H1 (cell line): ENCODE results near the gene VENTX. TPM values are rescaled to one million over a fixed set of nuclear protein-coding genes. Genes with fewer than 3 reads are reported as not detected.

ENCODE experiments used
- RFX5 ChIP-seq: IDR thresholded peaks from 2 replicates; pipeline ENCODE4 v1.6.1; 2011; ENCODE audit warnings: low read depth, low read length, improper control_type of control experiment, borderline replicate concordance
- polyA plus RNA-seq, 7 experiments: library from polyadenylated mRNA; depleted of rRNA in 3 of 7; stranded (reverse) in 5 of 7; unstranded in 2 of 7; fragments of >200 nt in 5 of 7; fragments of 200-250 nt in 2 of 7; gene quantifications; 1 replicate in 5 of 7; 2 replicates in 1 of 7; 4 replicates in 1 of 7; pipeline versions ENCODE4 v1.2.1 to v1.2.3, GENCODE V29; 2011 to 2013; ENCODE audit warnings: missing spikeins in 2 of 7, mixed read lengths in 2 of 7
- total RNA-seq: library from RNA; stranded (reverse); fragmentation: NEBNext Ultra II Directional; extraction: Animal tissue kit (Norgen Biotek cat#: 25700); gene quantifications from 2 replicates; pipeline ENCODE4 v1.2.1, GENCODE V29; 2021
- TF ChIP-seq, protein P1 (sequence below): fragments of 300-600 bp; sonication (generic); IDR thresholded peaks from 2 replicates; pipeline ENCODE4 v1.7.1; 2012; ENCODE audit warnings: low read length, moderate library complexity, mild to moderate bottlenecking, inconsistent platforms; ENCODE audit not compliant: insufficient replicate concordance

VENTX gene
- total and polyA plus RNA-seq, 2 of the 8 experiments (the other 6 are each of a cell fraction or from before 2014, with no cell fraction given) = 5.6 TPM

DNA sequence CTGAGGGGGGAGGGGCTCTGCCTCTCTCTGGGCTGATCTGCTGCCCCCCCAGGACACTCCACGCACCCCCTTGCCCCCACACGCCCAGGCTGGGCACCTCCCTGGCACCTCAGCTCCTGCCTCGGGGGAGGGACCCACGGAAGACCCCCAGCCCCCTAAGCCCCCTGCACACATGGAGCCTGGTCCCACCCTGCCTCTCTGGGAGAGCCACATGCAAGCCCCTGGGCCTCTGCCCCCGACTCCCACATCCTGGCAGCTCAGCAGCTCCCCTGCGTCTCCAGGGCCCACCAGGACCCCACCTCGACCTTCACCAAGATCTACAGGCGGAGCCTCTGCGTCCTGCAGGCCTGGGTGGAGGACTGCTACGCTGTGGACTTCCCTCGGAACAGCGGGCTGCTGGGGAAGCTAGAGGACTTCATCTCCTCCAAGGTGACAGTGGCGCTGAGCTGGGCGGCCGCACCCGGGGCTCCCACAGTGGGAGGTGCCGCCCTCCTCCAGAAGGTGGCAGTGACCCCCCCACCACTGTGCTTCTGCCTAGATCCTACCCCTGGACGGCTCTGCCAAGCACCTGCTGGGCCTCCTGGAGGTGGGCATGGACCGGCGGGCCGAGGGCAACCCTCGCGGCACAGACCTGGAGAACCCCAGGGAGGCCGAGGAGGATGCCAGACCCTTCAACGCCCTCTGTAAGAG lies 26.4 kb upstream of the VENTX start (continued):
- TF ChIP-seq, protein P1, sequence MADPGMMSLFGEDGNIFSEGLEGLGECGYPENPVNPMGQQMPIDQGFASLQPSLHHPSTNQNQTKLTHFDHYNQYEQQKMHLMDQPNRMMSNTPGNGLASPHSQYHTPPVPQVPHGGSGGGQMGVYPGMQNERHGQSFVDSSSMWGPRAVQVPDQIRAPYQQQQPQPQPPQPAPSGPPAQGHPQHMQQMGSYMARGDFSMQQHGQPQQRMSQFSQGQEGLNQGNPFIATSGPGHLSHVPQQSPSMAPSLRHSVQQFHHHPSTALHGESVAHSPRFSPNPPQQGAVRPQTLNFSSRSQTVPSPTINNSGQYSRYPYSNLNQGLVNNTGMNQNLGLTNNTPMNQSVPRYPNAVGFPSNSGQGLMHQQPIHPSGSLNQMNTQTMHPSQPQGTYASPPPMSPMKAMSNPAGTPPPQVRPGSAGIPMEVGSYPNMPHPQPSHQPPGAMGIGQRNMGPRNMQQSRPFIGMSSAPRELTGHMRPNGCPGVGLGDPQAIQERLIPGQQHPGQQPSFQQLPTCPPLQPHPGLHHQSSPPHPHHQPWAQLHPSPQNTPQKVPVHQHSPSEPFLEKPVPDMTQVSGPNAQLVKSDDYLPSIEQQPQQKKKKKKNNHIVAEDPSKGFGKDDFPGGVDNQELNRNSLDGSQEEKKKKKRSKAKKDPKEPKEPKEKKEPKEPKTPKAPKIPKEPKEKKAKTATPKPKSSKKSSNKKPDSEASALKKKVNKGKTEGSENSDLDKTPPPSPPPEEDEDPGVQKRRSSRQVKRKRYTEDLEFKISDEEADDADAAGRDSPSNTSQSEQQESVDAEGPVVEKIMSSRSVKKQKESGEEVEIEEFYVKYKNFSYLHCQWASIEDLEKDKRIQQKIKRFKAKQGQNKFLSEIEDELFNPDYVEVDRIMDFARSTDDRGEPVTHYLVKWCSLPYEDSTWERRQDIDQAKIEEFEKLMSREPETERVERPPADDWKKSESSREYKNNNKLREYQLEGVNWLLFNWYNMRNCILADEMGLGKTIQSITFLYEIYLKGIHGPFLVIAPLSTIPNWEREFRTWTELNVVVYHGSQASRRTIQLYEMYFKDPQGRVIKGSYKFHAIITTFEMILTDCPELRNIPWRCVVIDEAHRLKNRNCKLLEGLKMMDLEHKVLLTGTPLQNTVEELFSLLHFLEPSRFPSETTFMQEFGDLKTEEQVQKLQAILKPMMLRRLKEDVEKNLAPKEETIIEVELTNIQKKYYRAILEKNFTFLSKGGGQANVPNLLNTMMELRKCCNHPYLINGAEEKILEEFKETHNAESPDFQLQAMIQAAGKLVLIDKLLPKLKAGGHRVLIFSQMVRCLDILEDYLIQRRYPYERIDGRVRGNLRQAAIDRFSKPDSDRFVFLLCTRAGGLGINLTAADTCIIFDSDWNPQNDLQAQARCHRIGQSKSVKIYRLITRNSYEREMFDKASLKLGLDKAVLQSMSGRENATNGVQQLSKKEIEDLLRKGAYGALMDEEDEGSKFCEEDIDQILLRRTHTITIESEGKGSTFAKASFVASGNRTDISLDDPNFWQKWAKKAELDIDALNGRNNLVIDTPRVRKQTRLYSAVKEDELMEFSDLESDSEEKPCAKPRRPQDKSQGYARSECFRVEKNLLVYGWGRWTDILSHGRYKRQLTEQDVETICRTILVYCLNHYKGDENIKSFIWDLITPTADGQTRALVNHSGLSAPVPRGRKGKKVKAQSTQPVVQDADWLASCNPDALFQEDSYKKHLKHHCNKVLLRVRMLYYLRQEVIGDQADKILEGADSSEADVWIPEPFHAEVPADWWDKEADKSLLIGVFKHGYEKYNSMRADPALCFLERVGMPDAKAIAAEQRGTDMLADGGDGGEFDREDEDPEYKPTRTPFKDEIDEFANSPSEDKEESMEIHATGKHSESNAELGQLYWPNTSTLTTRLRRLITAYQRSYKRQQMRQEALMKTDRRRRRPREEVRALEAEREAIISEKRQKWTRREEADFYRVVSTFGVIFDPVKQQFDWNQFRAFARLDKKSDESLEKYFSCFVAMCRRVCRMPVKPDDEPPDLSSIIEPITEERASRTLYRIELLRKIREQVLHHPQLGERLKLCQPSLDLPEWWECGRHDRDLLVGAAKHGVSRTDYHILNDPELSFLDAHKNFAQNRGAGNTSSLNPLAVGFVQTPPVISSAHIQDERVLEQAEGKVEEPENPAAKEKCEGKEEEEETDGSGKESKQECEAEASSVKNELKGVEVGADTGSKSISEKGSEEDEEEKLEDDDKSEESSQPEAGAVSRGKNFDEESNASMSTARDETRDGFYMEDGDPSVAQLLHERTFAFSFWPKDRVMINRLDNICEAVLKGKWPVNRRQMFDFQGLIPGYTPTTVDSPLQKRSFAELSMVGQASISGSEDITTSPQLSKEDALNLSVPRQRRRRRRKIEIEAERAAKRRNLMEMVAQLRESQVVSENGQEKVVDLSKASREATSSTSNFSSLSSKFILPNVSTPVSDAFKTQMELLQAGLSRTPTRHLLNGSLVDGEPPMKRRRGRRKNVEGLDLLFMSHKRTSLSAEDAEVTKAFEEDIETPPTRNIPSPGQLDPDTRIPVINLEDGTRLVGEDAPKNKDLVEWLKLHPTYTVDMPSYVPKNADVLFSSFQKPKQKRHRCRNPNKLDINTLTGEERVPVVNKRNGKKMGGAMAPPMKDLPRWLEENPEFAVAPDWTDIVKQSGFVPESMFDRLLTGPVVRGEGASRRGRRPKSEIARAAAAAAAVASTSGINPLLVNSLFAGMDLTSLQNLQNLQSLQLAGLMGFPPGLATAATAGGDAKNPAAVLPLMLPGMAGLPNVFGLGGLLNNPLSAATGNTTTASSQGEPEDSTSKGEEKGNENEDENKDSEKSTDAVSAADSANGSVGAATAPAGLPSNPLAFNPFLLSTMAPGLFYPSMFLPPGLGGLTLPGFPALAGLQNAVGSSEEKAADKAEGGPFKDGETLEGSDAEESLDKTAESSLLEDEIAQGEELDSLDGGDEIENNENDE = no peak
- no peak for TF ChIP-seq RFX5
